GM15510 (cell line): ENCODE measurements around the gene IRS4.

Source experiments
- POLR2A ChIP-seq: IDR thresholded peaks from 3 replicates; pipeline ENCODE4 v1.6.1; 2011; ENCODE audit warnings: borderline replicate concordance; ENCODE audit not compliant: insufficient read length; ENCODE audit errors: extremely low read depth

The IRS4 gene

DNA sequence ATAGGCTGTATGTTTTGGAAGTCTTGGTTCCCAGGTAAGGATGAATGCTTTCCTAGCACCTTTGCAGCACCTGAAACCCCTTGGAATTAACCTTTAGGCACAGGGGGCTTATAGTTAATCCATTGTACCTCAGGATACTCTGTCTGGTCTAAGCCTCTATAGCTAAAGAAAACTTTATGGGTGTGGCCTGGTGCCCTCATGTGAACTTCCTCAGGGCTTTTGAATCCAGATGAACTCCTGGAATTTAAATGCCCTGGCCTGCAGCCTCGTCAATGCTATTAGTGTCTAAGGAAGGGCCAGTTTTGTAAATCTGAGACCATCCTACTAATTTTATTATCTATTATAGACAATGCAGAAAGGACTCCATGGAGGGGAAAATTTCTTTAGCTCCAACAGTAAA is 33.8 kb downstream of the IRS4 start:
- TF ChIP-seq POLR2A = no peak

DNA sequence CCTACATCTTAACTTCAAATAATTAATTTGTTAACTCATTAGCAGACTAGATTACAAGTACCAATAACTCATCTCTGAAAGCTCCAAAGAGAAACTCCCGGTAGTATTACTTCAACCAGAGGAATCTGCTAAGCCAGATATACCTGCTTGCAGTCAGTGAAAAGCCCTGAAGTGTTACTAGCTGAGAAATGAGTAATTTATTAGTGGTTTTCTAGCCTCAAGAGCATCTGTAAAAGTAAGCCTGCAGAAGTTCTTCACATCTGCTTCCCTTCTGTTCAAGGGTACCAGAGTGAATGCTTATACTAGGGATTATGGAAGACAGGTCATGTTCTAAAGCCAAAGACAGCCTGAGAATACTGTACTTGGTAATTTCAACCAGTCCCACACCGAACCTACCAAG is 34.7 kb downstream of the IRS4 start:
- TF ChIP-seq POLR2A = no peak

DNA sequence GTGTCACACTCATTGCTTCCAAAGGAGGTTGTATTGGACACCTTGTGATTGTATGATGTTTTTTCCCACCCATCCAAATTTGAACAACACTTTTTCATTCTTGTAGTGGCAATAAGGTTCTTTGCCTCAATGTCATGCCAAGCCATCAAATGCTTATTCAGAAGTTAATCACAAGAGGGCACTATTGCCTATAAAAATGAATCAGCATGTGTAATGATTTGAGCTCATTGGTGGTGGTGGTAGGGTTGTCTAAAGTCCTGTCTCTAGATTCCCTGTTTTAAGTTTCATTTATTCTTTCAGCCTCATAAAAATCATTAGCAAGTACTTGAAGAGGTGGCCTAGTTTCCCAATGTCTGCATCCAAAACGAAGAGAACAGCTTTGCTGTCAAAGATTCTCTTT is 37.0 kb downstream of the IRS4 start:
- TF ChIP-seq POLR2A = no peak

DNA sequence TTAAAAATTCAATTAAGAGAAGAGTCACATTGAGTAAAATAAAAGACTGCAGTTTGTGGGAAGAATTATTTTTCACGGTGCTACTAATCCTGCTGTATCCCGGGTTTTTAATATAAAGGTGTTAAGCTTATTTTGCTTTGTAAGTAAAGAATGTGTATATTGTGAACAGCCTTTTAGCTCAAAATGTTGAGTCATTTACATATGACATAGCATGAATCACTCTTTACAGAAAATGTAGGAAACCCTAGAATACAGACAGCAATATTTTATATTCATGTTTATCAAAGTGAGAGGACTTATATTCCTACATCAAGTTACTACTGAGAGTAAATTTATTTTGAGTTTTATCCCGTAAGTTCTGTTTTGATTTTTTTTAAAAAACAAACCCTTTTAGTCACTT is 39.7 kb downstream of the IRS4 start:
- TF ChIP-seq POLR2A = no peak
